Fibroblast of peridontal ligament (primary cell): Measurements from ENCODE around the gene HBG2.

Experiments
- DNase-seq: peaks from one replicate; pipeline ENCODE4 v3.0.0-alpha.2; 2010; ENCODE audit errors: extremely low read depth

Gene HBG2

GRCh38 chr11:5229796-5230195, 24.8 kb downstream of the HBG2 start:
- DNase-seq: no peak

GRCh38 chr11:5229356-5229755, 25.2 kb downstream of the HBG2 start:
- DNase-seq: no peak

- DNase-seq: no peak
Observed at GRCh38 chr11:5228124-5228523, 26.5 kb downstream of the HBG2 start.

GRCh38 chr11:5227681-5228080, 26.9 kb downstream of the HBG2 start:
- DNase-seq: no peak

GRCh38 chr11:5226732-5227310, 27.8 kb downstream of the HBG2 start, which contains the start of gene HBB:
Gene HBB (minus strand): TSS chr11:5227071. CDS start chr11:5227021, 50 bp downstream.
- DNase-seq: no peak

- no peak for DNase-seq
Observed at GRCh38 chr11:5225480-5225871, 29.1 kb downstream of the HBG2 start.

- no peak for DNase-seq
Observed at GRCh38 chr11:5224538-5225479, 29.8 kb downstream of the HBG2 start.

GRCh38 chr11:5223686-5224085, 30.9 kb downstream of the HBG2 start:
- DNase-seq: no peak

GRCh38 chr11:5223146-5223545, 31.4 kb downstream of the HBG2 start:
- DNase-seq: no peak

- DNase-seq: no peak
Observed at GRCh38 chr11:5210376-5210885, 44.1 kb downstream of the HBG2 start.

GRCh38 chr11:5204787-5205186, 49.8 kb downstream of the HBG2 start:
- DNase-seq: peak; percentile 87

GRCh38 chr11:5203366-5203765, 51.2 kb downstream of the HBG2 start:
- DNase-seq: peak; percentile 77
